C4-2B (cell line): ENCODE data around the gene NEDD4.

Experiments
- ZFX ChIP-seq: fragments of 450-650 bp; IDR thresholded peaks from 2 replicates; pipeline ENCODE4 v1.6.1; 2017
- TF ChIP-seq, protein P1 (sequence below): fragments of 450-650 bp; conservative IDR thresholded peaks from 2 replicates; pipeline ENCODE4 v1.5.1; 2017; ENCODE audit warnings: mild to moderate bottlenecking

DNA sequence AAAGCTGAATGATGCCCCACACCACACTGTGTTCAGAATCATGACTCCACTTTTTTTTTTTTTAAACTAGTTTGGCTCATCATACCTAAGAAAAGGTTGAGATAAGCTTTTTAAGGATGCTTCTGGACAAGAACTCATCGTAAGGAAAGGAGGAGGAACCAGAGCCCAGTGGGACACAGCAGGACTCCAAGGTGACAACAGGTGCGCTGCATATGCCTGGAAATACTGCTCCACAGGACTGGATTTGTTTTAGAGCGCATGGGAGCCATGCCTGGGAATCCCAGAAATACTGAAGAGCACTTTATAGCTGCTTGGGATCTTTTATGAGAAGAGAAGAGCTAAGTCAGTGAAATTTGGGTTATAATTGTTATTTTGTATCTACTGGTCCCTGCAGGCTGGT, 93.4 kb downstream of the NEDD4 start:
- no peak for TF ChIP-seq ZFX
- TF ChIP-seq, protein P1, sequence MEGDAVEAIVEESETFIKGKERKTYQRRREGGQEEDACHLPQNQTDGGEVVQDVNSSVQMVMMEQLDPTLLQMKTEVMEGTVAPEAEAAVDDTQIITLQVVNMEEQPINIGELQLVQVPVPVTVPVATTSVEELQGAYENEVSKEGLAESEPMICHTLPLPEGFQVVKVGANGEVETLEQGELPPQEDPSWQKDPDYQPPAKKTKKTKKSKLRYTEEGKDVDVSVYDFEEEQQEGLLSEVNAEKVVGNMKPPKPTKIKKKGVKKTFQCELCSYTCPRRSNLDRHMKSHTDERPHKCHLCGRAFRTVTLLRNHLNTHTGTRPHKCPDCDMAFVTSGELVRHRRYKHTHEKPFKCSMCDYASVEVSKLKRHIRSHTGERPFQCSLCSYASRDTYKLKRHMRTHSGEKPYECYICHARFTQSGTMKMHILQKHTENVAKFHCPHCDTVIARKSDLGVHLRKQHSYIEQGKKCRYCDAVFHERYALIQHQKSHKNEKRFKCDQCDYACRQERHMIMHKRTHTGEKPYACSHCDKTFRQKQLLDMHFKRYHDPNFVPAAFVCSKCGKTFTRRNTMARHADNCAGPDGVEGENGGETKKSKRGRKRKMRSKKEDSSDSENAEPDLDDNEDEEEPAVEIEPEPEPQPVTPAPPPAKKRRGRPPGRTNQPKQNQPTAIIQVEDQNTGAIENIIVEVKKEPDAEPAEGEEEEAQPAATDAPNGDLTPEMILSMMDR: no peak
